Mammary epithelial cell (primary cell): Measurements from ENCODE around the gene CHST3.

Source experiments
- CTCF ChIP-seq, 2 donors: IDR thresholded peaks in 1 of 2; conservative IDR thresholded peaks in 1 of 2; 2 replicates each; pipeline ENCODE4 v1.5.1; 2011 to 2012; ENCODE audit warnings: inconsistent platforms in 2 of 2, low read length in 2 of 2, mild to moderate bottlenecking in 2 of 2, control low read depth in 1 of 2, low read depth in 1 of 2; ENCODE audit not compliant: insufficient read depth in 1 of 2; ENCODE audit errors: extremely low read depth in 1 of 2
- EZH2 ChIP-seq: IDR thresholded peaks from 2 replicates; pipeline ENCODE4 v1.6.1; 2012; ENCODE audit warnings: low read length, inconsistent platforms, borderline replicate concordance

DNA sequence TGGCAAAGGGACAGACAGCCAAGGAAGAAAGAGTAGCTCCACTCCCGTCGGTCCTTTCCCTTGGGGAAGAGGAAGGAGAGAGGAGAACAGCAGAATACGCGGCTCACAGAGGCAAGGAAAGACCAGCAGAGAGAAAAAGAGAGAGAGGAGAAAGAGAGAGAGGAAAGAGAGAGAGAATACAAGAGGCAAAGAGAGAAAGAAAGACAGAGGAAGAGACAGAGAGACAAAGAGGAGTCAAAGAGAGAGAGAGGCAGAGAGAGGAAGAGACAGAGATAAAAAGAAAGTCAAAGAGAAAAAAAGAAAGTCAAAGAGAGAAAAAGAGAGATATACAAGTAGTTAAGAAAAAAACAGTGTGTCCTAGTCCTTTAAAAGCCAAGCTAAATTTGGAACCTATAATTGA lies 23.4 kb upstream of the CHST3 start:
- TF ChIP-seq CTCF (conservative IDR thresholded peaks at IDR 0.05 in 1 of 2, IDR thresholded peaks at IDR 0.05 in 1 of 2; ENCODE audit: extremely low read depth in 1 of 2, insufficient read depth in 1 of 2, low read depth in 1 of 2, low read length in 2 of 2): no peak
- TF ChIP-seq EZH2: no peak
